Stimulated activated CD8-positive, alpha-beta memory T cell treated with anti-CD3 and anti-CD28 coated beads, Interleukin-2, amount 100 ng/mL, for 1 hour (primary cell): ENCODE measurements around the gene SH2B2.
"Not testable (repeated sequence)": the region's sequence is repeated elsewhere in the genome, so short reads cannot be mapped to it uniquely, and the experiment has no call there.

Experiments
- DNase-seq, 2 donors: peaks; one replicate each; pipeline ENCODE4 v3.0.0-alpha.2; 2020; ENCODE audit warnings: low read depth in 2 of 2

The SH2B2 gene

GRCh38 chr7:102287111-102287980 is 678 bp downstream of the SH2B2 start:
- DNase-seq: no peak

GRCh38 chr7:102287981-102288278 is 1.3 kb downstream of the SH2B2 start:
- no peak for DNase-seq

- no peak for DNase-seq
Measured at GRCh38 chr7:102288285-102288930, 1.7 kb downstream of the SH2B2 start.

GRCh38 chr7:102289057-102289456 is 2.4 kb downstream of the SH2B2 start:
- no peak for DNase-seq

- no peak for DNase-seq
Measured at GRCh38 chr7:102291056-102291915, 4.6 kb downstream of the SH2B2 start.

- no peak for DNase-seq
Measured at GRCh38 chr7:102291916-102292267, 5.2 kb downstream of the SH2B2 start.

- DNase-seq: no peak
Measured at GRCh38 chr7:102292813-102293798, 6.4 kb downstream of the SH2B2 start.

GRCh38 chr7:102294589-102294988 is 7.9 kb downstream of the SH2B2 start:
- no peak for DNase-seq

GRCh38 chr7:102295346-102296178 is 8.9 kb downstream of the SH2B2 start:
- no peak for DNase-seq

GRCh38 chr7:102296179-102296438 is 9.4 kb downstream of the SH2B2 start:
- no peak for DNase-seq

- DNase-seq: no peak
Measured at GRCh38 chr7:102296514-102296913, 9.8 kb downstream of the SH2B2 start.

GRCh38 chr7:102297487-102298218 is 11.0 kb downstream of the SH2B2 start:
- DNase-seq: no peak

GRCh38 chr7:102300643-102301221 is 14.1 kb downstream of the SH2B2 start:
- DNase-seq: no peak

GRCh38 chr7:102301367-102301766 is 14.7 kb downstream of the SH2B2 start:
- not testable (repeated sequence) for DNase-seq

- DNase-seq: no peak
Measured at GRCh38 chr7:102302025-102302424, 15.4 kb downstream of the SH2B2 start.

GRCh38 chr7:102303669-102304422 is 17.2 kb downstream of the SH2B2 start:
- DNase-seq: no peak

- DNase-seq: no peak
Measured at GRCh38 chr7:102304668-102305067, 18.0 kb downstream of the SH2B2 start.

- DNase-seq: no peak
Measured at GRCh38 chr7:102305414-102306268, 19.0 kb downstream of the SH2B2 start.
